ENCODE results near the gene PBX1.

PBX1 gene

GRCh38 chr1:164609089-164609488, 50.1 kb downstream of the PBX1 start:
- Histone ChIP-seq H3K4me3 (ENCODE audit: low read length) (no peak overlapping the region), H3K9me3 (ENCODE audit: control insufficient read depth, low read depth, low read length) (no peaks in the 10 kb centered on the region), H3K4me1 (ENCODE audit: control insufficient read depth, low read depth, low read length) (peaks cover 84% of the 10 kb centered on the region), H3K27ac (ENCODE audit: low read length) (no peak overlapping the region), H3K36me3 (ENCODE audit: control insufficient read depth, low read depth, low read length) (peaks cover 3% of the 10 kb centered on the region), H3K27me3 (ENCODE audit: control insufficient read depth, insufficient read depth, low read length) (no peaks in the 10 kb centered on the region), H3K9ac (ENCODE audit: low read length) (no peak overlapping the region)

GRCh38 chr1:164610538-164611222, 51.7 kb downstream of the PBX1 start:
- no peak overlapping the region for H3K4me3 ChIP-seq (ENCODE audit: low read length)
- H3K36me3 ChIP-seq (ENCODE audit: control insufficient read depth, low read depth, low read length) = no peaks in the 10 kb centered on the region
- H3K27ac ChIP-seq (ENCODE audit: low read length) = no peak overlapping the region
- no peaks in the 10 kb centered on the region for H3K27me3 ChIP-seq (ENCODE audit: control insufficient read depth, insufficient read depth, low read length)
- no peak overlapping the region for H3K9ac ChIP-seq (ENCODE audit: low read length)
- H3K9me3 ChIP-seq (ENCODE audit: control insufficient read depth, low read depth, low read length) = no peaks in the 10 kb centered on the region
- peaks cover 77% of the 10 kb centered on the region for H3K4me1 ChIP-seq (ENCODE audit: control insufficient read depth, low read depth, low read length)

- Histone ChIP-seq H3K4me1 (ENCODE audit: control insufficient read depth, low read depth, low read length) (peaks cover 75% of the 10 kb centered on the region), H3K4me3 (ENCODE audit: low read length) (peak overlapping the region; percentile 10), H3K27ac (ENCODE audit: low read length) (no peak overlapping the region)
These were observed 53.0 kb downstream of the PBX1 start for GRCh38 chr1:164611754-164612642.

GRCh38 chr1:164613176-164613575, 54.2 kb downstream of the PBX1 start:
- no peaks in the 10 kb centered on the region for H3K36me3 ChIP-seq (ENCODE audit: control insufficient read depth, low read depth, low read length)
- no peak overlapping the region for H3K9ac ChIP-seq (ENCODE audit: low read length)
- H3K4me3 ChIP-seq (ENCODE audit: low read length) = no peak overlapping the region
- peaks cover 72% of the 10 kb centered on the region for H3K4me1 ChIP-seq (ENCODE audit: control insufficient read depth, low read depth, low read length)
- no peaks in the 10 kb centered on the region for H3K27me3 ChIP-seq (ENCODE audit: control insufficient read depth, insufficient read depth, low read length)
- H3K27ac ChIP-seq (ENCODE audit: low read length) = no peak overlapping the region
- H3K9me3 ChIP-seq (ENCODE audit: control insufficient read depth, low read depth, low read length) = no peaks in the 10 kb centered on the region

More at GRCh38 chr1:164611754-164612642, 53.0 kb downstream of the PBX1 start:
- Histone ChIP-seq H3K9ac (ENCODE audit: low read length) (no peak overlapping the region), H3K36me3 (ENCODE audit: control insufficient read depth, low read depth, low read length) (no peaks in the 10 kb centered on the region), H3K27me3 (ENCODE audit: control insufficient read depth, insufficient read depth, low read length) (no peaks in the 10 kb centered on the region), H3K9me3 (ENCODE audit: control insufficient read depth, low read depth, low read length) (no peaks in the 10 kb centered on the region)

- H3K9me3 ChIP-seq (ENCODE audit: control insufficient read depth, low read depth, low read length) = no peaks in the 10 kb centered on the region
- H3K9ac ChIP-seq (ENCODE audit: low read length) = no peak overlapping the region
- H3K36me3 ChIP-seq (ENCODE audit: control insufficient read depth, low read depth, low read length) = no peaks in the 10 kb centered on the region
- no peaks in the 10 kb centered on the region for H3K27me3 ChIP-seq (ENCODE audit: control insufficient read depth, insufficient read depth, low read length)
- H3K4me3 ChIP-seq (ENCODE audit: low read length) = no peak overlapping the region
- H3K27ac ChIP-seq (ENCODE audit: low read length) = no peak overlapping the region
- peaks cover 76% of the 10 kb centered on the region for H3K4me1 ChIP-seq (ENCODE audit: control insufficient read depth, low read depth, low read length)
These were observed 55.3 kb downstream of the PBX1 start for GRCh38 chr1:164614316-164614715.

- no peaks in the 10 kb centered on the region for H3K9me3 ChIP-seq (ENCODE audit: control insufficient read depth, low read depth, low read length)
- H3K27me3 ChIP-seq (ENCODE audit: control insufficient read depth, insufficient read depth, low read length) = no peaks in the 10 kb centered on the region
- peaks cover 52% of the 10 kb centered on the region for H3K4me1 ChIP-seq (ENCODE audit: control insufficient read depth, low read depth, low read length)
- no peak overlapping the region for H3K27ac ChIP-seq (ENCODE audit: low read length)
- no peaks in the 10 kb centered on the region for H3K36me3 ChIP-seq (ENCODE audit: control insufficient read depth, low read depth, low read length)
- H3K9ac ChIP-seq (ENCODE audit: low read length) = no peak overlapping the region
- no peak overlapping the region for H3K4me3 ChIP-seq (ENCODE audit: low read length)
These were observed 58.6 kb downstream of the PBX1 start for GRCh38 chr1:164617377-164618201.

- no peaks in the 10 kb centered on the region for H3K27me3 ChIP-seq (ENCODE audit: control insufficient read depth, insufficient read depth, low read length)
- no peak overlapping the region for H3K4me3 ChIP-seq (ENCODE audit: low read length)
- peaks cover 48% of the 10 kb centered on the region for H3K4me1 ChIP-seq (ENCODE audit: control insufficient read depth, low read depth, low read length)
- H3K9me3 ChIP-seq (ENCODE audit: control insufficient read depth, low read depth, low read length) = no peaks in the 10 kb centered on the region
- H3K9ac ChIP-seq (ENCODE audit: low read length) = no peak overlapping the region
- no peak overlapping the region for H3K27ac ChIP-seq (ENCODE audit: low read length)
- no peaks in the 10 kb centered on the region for H3K36me3 ChIP-seq (ENCODE audit: control insufficient read depth, low read depth, low read length)
These were observed 59.2 kb downstream of the PBX1 start for GRCh38 chr1:164618202-164618564.

GRCh38 chr1:164619006-164619784, 60.2 kb downstream of the PBX1 start:
- no peaks in the 10 kb centered on the region for H3K27me3 ChIP-seq (ENCODE audit: control insufficient read depth, insufficient read depth, low read length)
- H3K4me1 ChIP-seq (ENCODE audit: control insufficient read depth, low read depth, low read length) = peaks cover 48% of the 10 kb centered on the region
- no peak overlapping the region for H3K4me3 ChIP-seq (ENCODE audit: low read length)
- H3K9me3 ChIP-seq (ENCODE audit: control insufficient read depth, low read depth, low read length) = no peaks in the 10 kb centered on the region
- peak overlapping the region; percentile 42 for H3K27ac ChIP-seq (ENCODE audit: low read length)
- no peaks in the 10 kb centered on the region for H3K36me3 ChIP-seq (ENCODE audit: control insufficient read depth, low read depth, low read length)
- no peak overlapping the region for H3K9ac ChIP-seq (ENCODE audit: low read length)

GRCh38 chr1:164622068-164622845, 63.3 kb downstream of the PBX1 start:
- Histone ChIP-seq H3K27ac (ENCODE audit: low read length) (no peak overlapping the region), H3K36me3 (ENCODE audit: control insufficient read depth, low read depth, low read length) (peaks cover 4% of the 10 kb centered on the region), H3K9ac (ENCODE audit: low read length) (no peak overlapping the region), H3K4me3 (ENCODE audit: low read length) (no peak overlapping the region), H3K27me3 (ENCODE audit: control insufficient read depth, insufficient read depth, low read length) (no peaks in the 10 kb centered on the region), H3K4me1 (ENCODE audit: control insufficient read depth, low read depth, low read length) (peaks cover 42% of the 10 kb centered on the region), H3K9me3 (ENCODE audit: control insufficient read depth, low read depth, low read length) (no peaks in the 10 kb centered on the region)

GRCh38 chr1:164623805-164624204, 64.8 kb downstream of the PBX1 start:
- Histone ChIP-seq H3K9ac (ENCODE audit: low read length) (no peak overlapping the region), H3K4me3 (ENCODE audit: low read length) (no peak overlapping the region), H3K4me1 (ENCODE audit: control insufficient read depth, low read depth, low read length) (peaks cover 28% of the 10 kb centered on the region), H3K36me3 (ENCODE audit: control insufficient read depth, low read depth, low read length) (peaks cover 9% of the 10 kb centered on the region), H3K27me3 (ENCODE audit: control insufficient read depth, insufficient read depth, low read length) (no peaks in the 10 kb centered on the region), H3K9me3 (ENCODE audit: control insufficient read depth, low read depth, low read length) (no peaks in the 10 kb centered on the region), H3K27ac (ENCODE audit: low read length) (no peak overlapping the region)

Data from iPS-18a (cell line).